ENCODE results near the gene NAGLU.

NAGLU gene

DNA sequence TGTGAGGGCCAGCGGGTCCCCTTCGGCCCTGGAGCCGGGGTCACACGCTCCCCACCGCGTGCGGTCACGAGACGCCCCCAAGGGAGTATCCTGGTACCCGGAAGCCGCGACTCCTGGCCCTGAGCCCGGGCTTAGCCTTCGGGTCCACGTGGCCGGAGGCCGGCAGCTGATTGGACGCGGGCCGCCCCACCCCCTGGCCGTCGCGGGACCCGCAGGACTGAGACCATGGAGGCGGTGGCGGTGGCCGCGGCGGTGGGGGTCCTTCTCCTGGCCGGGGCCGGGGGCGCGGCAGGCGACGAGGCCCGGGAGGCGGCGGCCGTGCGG, at the start of gene NAGLU:
TSS of gene NAGLU (plus strand) at position 194 of the 324 bp plus-strand sequence. CDS start at position 226, 32 bp downstream.
- peak; percentile 85 for DNase-seq

DNA sequence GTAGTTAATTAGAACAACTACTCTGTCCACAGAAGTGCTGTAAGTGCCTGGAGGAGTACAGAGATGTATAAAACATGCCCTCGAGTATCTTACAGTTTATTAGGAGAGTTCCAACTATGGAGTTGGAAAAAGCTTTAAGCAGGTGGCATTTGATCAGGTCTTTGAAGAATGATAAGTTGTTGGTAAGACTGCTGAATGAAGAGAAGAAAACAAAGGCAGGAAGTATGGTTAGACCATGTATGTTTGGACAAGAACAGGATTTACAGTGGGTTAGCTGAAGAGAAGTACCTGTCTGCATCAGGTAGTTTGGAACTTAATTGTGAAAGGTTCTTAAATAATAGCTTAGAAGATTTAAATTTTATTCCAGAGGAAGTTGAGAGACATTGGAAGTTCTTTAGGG, 48.0 kb upstream of the NAGLU start:
- no peak for DNase-seq

DNA sequence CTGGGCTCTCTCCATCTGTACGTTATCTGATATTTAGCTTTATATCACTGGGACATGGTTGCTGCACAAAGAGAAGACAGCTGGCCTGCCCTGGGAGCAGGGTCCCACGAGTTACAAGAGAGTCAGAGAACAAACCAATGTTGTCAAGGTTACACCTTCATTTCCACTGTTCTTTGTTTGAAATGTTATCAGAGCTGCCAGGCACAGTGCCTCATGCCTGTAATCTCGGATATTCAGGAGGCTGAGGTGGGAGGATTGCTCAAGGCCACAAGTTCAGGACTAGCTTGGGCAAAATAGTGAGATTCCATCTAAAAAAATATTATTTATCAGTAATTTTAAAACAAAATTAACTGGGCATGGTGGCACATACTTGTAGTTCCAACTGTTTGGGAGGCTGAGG, 42.7 kb upstream of the NAGLU start:
- DNase-seq: no peak

DNA sequence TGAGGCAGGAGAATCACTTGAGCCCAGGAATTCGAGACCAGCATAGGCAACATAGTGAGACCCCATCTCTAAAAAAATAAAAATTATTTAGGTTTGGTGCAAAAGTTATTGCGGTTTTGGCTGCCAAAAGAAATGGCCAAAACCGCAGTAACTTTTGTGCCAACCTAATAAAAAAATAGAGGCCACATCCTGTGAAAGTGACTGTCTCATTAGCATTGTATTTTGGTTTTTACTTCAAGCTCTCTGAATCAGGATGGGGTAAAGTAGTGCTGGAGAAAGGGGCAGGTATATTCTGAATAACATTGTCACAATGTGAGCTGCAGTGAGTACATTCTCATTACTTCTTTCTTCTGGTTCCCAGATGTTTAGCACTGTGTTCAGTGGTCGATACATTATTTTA, 41.4 kb upstream of the NAGLU start:
- DNase-seq: no peak

DNA sequence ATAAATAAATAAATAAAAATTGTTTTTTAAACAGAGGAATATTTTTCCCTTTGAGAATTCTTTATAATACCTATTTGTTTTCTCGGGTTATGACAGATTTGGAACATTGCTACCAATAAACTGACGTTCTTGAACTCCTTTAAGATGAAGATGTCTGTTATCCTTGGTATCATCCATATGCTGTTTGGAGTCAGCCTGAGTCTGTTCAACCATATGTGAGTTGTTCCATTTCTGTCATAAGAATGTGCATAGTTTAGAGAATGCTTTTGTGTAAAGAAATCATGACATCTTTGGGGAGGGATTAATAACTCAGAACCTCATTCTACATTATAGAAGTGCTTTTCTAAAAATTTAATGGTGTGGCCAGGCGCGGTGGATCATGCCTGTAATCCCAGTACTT, 37.2 kb upstream of the NAGLU start:
- no peak for DNase-seq

DNA sequence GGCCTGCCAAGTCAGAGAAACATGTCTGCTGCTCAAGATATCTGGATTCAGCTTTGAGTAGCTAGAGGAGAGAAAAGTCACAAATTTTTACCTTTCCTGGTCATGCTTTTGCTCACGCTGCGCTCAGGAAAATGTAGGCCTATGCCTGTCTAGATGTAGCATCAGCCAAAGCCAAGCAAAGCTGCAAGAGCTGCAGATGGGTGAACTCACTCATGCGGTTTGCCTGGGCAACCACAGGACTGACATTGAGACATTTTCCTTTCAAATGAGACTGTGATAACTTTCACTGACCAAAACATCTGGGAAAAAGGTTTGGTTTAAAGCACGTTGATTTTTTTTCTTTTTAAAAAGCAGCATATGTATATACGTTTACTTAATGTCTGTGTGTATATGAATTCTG, 34.0 kb upstream of the NAGLU start:
- DNase-seq: no peak

DNA sequence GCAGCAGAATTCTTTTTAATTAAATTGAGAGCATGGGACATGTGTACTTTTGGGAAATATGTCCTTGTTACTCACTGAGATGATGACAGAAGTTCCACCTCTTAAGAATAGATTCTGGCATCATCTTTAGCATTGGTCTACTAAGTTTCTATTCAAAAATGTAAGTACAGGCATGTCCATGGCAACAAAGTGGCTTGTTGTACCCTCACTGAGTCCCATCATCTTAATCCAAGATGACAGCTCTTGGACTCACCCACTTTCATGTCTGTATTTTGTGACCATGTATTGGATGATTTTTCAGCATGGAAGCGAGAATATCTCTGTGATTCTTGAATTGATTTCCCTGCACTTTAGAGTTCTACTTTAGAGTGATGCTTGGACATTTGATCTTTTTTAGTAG, 33.1 kb upstream of the NAGLU start:
- DNase-seq: no peak

DNA sequence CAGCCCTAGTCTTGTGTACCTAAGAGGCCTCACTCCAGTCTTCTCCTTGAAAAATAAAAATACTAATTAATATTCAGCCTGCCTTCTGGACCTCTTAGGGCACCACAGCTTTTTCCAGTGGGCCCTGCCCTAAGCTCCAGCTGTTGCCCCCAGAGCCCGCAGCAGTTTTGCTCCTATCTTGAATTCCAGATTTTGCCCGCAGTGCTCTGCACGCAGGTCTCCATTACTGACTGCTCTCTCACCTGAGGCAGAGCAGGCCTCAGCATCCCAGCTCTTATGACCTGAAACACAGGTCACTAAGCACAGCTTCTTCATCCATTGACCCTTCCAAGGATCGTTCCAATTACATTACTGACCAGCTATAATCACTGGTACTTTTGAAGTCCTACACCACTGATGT, 28.4 kb upstream of the NAGLU start:
- no peak for DNase-seq

DNA sequence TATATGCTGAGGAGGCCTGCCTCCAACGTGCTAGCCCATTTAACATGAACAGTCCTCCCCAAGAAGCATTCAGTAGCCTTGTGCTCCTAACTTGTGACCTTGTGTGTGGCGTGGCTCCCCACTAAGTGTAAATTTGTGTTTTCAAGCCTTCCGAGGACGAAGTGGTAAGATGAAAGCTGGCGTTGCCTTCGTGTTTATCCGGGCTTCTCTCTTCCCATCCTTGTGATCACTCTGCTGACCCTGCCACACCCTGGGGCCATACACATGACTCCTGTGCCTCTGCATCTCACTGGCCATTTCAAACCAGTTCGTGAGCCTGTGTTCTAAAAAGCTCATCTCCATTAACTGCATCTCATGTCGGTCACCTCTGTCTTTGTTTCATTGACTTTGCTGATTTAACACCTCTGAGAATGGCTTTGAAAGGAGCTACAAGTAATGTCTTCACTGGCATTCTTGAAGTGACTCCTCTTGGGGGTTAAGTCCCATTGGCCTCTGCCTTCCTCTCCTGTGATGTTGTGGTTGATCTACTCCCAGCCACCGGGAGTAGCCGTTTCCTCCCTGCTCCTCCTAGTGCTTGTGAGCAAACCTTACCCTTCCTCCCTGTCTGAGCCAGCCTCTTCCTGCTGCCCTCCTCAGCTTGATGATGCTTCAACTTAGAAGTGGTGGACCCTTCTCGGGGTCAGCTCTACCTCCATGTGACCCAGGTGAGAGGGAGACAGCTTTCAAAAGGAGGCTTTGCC, 27.4 kb upstream of the NAGLU start:
- no peak for DNase-seq

DNA sequence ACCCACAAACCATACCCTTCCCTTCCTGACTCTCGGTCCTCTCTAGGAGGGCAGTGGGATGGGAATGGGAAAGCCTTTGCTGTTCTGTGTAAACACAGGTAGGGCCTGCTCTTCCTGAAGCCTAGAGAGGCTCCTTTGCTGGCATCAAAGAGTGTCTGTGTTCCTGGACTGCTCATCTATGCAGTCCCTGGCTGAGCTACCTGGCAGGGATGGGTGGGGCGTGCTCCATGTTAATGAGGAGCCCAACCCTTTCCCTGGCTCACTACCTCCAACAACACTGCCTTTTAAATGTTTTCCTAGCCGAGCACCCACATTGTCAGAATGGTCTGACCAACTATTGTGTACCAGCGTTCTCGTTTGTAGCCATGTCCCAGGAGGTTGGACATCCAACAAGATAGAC, 26.6 kb upstream of the NAGLU start:
- no peak for DNase-seq

DNA sequence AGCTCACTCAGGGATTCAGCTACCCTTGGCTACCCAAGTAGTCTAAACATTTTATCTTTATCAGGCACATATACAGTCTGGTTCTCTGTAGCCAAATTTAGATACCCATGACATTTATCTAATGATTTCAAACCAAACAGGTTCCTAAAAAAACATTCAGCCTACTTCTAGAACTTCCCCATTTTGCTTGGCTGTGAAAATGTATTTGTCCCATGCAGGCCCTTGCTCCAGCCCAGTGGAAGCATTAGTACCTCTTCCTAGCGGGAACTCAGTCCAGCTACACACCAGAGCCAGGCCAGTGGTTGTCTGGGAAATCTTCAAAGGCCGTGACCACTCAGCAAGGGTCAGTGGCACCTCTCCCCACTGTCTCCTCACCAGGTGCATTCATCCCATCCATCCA, 26.2 kb upstream of the NAGLU start:
- DNase-seq: no peak

DNA sequence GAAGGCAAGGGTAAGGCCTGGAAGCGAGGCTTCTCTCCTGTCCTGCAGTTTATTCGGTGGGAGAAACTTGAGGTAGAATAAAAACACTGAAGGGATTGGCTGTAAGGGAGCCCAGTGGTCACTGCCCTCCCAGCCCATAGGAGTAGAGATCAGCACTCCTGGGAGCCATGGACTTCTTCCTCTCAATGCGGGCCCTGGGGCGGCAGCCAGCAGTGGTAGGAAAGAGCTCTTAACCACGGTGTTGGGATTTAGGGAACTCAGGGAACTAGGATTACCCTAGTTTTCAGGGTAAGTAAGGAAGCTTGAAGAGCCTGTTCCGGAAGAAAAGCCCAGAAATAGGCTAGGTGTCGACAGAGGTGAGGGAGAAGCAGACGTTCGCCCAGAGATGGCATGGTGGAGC, 23.8 kb upstream of the NAGLU start:
- no peak for DNase-seq

DNA sequence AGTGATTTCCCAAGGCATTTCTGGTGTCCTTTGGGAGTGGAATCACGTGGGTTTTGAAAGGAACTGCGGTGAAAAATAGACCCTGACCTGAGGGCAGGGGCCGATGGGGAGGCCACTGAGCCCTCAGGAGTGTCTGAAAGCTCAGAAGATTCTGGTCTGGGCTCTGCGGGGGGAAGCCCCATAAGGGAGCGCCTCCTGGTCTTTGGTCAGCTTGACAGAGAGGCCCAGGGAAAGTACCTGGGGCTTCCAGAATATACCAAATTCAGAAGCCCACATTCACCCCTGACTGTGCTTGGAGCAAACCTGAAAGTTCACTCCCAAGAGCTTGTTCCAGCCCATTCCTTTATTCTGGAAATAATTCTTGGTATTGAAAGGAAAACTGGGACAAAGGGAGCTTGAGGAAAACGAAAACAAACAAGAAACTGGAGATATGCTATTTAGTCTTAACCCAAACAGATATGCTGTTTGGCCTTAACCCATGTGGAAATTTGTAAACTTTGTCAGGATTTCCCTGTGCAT, 23.2 kb upstream of the NAGLU start:
- DNase-seq: no peak

DNA sequence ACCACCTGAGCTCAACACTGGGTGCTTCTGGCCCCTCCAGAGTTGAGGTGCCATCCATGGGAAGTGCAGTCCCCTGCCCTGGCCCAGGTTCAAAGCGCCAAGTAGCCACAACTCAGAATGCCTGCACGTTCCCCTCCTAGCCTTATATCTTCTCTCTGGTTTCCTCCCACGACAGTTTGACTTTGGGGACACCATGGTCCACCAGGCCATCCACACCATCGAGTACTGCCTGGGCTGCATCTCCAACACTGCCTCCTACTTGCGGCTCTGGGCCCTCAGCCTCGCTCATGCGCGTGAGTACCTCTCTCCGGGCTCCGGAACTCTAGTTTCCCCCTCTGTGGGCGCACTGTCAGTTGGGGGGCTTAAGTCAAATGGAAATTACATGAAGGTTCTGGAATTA, 22.4 kb upstream of the NAGLU start:
- DNase-seq: no peak

DNA sequence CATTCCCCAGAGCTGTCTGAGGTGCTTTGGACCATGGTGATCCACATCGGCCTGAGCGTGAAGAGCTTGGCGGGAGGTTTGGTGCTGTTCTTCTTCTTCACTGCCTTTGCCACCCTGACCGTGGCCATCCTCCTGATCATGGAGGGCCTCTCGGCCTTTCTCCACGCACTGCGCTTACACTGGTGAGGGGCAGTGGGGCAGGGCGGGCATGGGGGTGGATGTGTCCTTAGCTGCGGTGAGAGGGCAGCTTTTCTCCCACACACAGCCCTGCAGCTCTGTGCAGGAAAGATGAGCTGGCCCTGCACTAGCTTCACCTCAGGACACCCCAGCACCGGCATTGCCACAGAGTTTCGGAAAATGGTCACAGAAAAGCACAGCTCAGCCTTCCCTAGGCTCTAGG, 21.8 kb upstream of the NAGLU start:
- no peak for DNase-seq

DNA sequence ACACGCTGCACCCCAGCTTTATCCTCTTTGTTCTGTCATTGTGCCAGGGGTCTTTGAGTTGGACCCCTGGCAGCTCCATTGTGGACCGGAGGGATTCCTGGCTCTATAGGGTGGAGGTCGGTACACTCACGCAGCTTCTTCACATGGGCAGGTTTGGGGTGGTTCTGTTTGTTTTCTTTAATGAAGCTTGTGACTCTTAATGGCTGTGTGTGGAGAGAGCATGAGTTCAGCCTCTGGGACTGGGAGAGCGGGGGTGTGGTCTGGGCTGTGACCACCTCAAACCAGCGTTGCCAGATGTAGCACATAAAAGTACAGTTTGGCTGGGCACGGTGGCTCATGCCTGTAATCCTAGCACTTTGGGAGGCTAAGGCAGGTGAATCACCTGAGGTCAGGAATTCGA, 21.2 kb upstream of the NAGLU start:
- DNase-seq: no peak

DNA sequence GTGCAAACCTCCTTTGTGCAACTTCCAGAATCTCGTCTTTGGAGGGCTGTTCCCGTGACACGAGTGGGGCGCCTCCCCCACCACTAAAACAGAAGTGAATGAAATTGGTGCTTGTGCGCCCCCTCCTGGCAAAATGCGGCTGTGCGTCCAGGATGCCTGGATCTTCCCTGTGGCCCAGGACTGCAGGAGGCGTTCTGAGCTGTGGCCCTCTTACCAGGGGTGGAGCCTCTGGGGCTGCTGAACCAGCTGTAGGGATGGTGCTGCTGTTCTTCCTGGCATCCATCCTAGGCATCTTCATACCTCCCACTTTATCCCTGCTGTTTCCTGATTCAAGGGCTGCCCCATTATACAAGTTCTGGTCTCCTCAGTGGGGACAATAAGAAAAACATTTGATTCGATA, 18.5 kb upstream of the NAGLU start:
- DNase-seq: peak; percentile 92

DNA sequence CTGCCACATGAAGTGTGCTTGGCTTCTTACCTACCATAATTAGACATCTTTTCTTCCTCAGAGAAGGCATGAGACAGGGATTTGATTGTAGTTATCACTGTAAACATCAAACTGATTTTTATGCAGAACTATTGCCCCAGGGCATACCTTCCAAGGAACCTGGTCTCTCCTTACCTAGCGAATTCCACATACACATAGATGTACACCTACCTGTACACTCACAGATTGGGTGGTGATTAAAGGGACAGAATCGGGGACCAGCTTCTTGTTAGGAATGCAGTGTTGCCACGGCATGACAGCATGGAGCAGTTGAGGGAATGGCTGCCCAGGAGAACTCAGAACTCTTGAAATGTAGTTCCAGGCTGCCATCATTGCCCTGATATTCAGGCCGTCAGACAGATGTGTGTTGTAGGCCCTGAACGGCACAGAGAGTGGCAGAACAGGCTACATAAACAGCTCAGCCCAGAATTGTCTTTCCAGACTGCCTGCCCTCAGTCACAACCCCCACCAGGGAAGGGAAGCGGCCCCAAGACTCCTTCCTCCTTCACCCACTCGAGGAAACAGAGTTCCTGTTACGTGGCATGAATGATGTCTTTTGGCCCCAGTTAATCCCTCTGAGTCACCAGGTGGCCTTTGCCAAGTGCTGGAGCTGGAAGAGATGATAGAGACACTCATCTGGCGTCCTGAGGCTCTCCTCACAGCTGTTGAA, 17.8 kb upstream of the NAGLU start:
- DNase-seq: peak; percentile 98

DNA sequence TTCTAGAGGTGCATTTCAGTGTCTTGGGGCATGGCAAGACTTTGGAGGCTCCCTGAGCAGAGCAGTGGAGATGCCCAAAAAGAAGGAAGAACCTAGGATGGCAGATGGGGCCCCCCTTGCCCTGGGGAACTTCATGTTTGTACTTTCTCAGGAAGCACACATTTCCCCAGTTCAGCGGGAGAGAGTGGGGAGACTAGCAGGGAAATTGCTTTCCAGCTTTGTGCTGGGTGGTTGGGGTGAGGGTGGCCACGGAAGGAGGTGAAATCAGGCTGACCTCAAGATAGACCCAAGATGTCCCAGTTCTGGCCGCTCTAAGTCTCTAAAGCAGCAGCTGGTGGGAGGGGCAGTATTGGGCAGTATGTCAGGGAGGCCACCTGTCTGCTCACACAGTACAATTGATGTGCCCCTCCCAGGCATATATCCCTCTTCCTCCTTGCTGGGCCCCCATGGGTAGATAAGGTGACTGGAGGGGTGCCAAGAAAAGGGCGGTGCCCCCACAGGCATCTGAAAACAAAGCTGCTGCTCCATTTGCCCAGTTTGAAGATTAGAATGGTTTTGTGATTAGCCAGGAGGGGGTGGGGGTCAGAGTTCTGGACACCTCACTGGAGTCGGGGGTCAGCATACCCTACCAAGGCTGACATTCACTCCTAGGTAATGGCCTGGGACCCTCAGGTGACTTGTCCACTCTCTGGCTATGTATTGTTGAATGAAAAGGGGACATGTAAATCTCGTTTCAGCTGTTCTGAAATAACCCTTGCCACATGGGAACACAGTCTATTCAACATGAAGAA, 17.1 kb upstream of the NAGLU start:
- peak; percentile 39 for DNase-seq

DNA sequence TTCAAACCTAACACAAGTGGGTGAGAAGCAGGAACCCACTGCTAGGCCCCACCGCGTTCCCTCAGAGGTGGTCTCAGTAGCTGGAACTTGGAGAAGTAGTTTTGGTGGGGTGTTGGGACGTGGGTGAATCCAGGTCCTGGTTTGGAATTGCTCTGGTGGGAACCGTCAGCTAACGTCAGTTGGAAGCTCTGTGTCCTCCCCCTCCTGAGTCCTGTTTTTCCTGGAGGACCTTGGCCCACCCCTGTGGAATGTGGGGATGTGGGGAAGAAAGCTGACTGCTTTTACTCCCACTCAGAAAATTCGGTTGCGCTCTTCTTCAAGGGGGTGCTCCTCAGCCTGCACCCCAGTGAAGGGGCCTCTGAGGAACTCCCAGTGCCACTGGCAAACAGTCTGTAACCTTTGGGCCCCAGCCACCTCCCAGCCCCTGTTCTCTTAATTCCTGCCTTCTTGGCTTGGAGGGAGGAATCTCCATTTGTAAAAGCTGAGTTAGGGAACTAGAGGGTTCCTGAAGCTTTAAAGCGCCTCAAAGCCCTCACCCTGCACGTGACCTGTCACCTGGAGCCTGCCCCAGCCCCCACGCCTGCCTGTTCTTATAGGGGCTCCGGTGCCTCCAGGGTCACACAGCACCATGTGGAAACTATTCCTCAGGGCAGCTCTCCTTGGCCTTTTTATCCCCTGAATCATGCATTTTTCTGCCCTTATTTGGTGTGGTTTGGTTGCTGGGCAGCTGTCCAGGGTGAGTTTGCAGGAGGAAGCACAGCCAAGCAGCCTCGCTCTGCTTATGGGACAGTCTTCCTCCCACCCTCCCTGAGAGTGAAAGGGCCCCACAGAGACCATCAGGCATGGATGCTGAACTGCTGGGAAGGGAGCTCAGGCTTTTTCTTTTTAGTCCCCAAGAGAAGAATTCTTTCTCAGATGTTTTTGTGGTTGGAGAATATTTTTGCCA, 16.2 kb upstream of the NAGLU start:
- peak; percentile 100 for DNase-seq

DNA sequence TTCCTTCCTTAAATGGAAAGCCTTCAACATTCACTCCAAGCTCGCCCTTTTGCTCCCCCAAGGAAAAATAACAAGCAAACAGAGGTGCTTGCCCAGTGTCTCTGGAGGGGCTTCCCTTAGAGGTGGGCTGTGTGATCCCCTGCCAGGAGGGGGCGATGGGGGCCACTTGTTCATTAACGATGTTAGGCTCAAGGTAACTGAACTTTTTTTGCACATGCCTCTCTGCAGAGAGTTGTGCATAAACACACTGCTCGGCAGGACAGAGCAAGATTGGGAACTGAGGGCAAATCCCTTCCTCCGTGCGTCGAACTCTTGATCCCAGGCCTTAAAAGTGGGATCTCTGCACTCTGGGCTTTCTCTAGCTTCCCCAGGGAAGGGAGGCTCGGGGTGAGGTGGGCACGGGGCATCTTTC, 15.5 kb upstream of the NAGLU start:
- DNase-seq: no peak

DNA sequence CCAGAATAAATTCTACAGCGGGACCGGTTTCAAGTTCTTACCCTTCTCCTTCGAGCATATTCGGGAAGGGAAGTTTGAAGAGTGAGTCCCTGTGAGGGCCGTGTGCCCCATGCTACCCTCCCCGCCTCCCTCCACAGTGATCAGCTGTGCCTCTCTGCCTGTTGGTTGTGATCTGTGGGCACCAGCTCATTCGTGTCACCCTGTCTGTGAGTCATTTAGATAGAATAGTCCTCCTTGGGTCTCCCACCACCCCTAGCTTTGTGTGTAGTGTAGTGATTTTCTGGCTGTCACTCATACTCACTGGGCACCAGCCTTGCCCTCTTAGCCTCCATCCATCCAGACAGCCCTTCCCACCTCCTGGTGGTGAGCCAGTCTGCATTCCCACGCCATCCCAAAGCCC, 15.0 kb upstream of the NAGLU start:
- DNase-seq: no peak

Measured in fibroblast of skin of right quadriceps (primary cell).